ENCODE results near the gene RYR3.

- TF ChIP-seq CTCF (IDR thresholded peaks at IDR 0.05; ENCODE audit: insufficient read depth, low read depth, low read length): no peak
- TF ChIP-seq EZH2 (IDR thresholded peaks at IDR 0.05; ENCODE audit: insufficient read depth, low read length): no peak
Observed at GRCh38 chr15:33425142-33425541, 114.4 kb downstream of the RYR3 start.

Measured in astrocyte (in vitro differentiated cells and primary cell).